SK-N-SH treated with all-trans-retinoic acid at 6 μM for 48 hours (cell line): ENCODE measurements around the gene ASTN2.

Experiments
- CSRNP3 ChIP-seq: fragments of 250-450 bp; sonication (Bioruptor Pico); IDR thresholded peaks from 2 replicates; pipeline ENCODE4 v1.5.1; 2021; ENCODE audit warnings: mild to moderate bottlenecking, moderate library complexity
- OSR1 ChIP-seq: fragments of 250-450 bp; sonication (Bioruptor Pico); IDR thresholded peaks from 2 replicates; pipeline ENCODE4 v1.8.0; 2022; ENCODE audit warnings: moderate library complexity, mild to moderate bottlenecking, inconsistent platforms
- RARB ChIP-seq: fragments of 250-450 bp; sonication (Bioruptor Pico); IDR thresholded peaks from 2 replicates; pipeline ENCODE4 v1.8.0; 2021; ENCODE audit warnings: mild to moderate bottlenecking, moderate library complexity
- ZNF70 ChIP-seq: fragments of 450-650 bp; formaldehyde crosslinking; IDR thresholded peaks from 2 replicates; pipeline ENCODE4 v1.5.0; 2020; ENCODE audit warnings: mild to moderate bottlenecking, moderate library complexity
- TF ChIP-seq, protein P1 (sequence below): fragments of 250-450 bp; sonication (Bioruptor Pico); IDR thresholded peaks from 2 replicates; pipeline ENCODE4 v1.5.1; 2020; ENCODE audit warnings: low read depth, mild to moderate bottlenecking, moderate library complexity
- TF ChIP-seq, protein P2 (sequence below): fragments of 250-450 bp; sonication (Bioruptor Pico); IDR thresholded peaks from 2 replicates; pipeline ENCODE4 v1.8.0; 2020; ENCODE audit warnings: mild to moderate bottlenecking, moderate library complexity, borderline replicate concordance

DNA sequence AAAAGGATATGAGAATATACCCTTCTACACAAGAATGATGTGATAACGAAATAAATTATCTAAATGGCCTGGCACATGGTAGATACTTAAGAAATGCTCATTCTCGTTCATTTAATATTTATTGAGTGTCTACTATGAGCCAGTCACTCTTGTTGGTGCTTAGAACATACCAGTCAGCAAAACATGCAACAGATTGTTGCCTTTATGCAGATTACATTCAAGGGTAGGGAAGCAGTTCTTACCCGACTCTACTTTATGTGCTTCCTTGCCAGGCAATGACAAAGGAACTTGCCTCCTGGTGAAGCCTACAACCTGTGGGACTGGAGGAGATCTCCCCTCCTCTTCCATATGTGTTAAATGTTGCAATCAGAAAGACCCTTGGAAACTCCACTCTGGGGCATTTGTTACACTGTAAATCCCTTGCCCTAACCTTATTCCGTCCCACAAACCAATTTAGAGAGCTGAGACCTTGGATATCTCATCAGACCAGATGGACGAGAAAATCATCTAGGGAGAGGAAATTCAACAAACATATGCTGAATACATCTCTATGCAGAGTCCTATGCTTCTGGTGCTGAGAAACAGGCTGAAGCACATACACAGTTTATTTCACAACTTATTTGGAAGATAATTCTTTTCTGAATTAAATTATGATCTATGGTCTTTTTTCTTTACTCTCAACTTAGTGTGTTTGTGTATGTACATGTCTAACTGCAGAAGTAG lies 855.9 kb downstream of the ASTN2 start:
- TF ChIP-seq RARB (CRISPR knock-in tag) (no peak), OSR1 (no peak), ZNF70 (CRISPR knock-in tag) (no peak), CSRNP3 (CRISPR knock-in tag) (no peak)
- TF ChIP-seq, protein P1, sequence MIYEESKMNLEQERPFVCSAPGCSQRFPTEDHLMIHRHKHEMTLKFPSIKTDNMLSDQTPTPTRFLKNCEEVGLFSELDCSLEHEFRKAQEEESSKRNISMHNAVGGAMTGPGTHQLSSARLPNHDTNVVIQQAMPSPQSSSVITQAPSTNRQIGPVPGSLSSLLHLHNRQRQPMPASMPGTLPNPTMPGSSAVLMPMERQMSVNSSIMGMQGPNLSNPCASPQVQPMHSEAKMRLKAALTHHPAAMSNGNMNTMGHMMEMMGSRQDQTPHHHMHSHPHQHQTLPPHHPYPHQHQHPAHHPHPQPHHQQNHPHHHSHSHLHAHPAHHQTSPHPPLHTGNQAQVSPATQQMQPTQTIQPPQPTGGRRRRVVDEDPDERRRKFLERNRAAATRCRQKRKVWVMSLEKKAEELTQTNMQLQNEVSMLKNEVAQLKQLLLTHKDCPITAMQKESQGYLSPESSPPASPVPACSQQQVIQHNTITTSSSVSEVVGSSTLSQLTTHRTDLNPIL (CRISPR knock-in tag), result no peak
- TF ChIP-seq, protein P2, sequence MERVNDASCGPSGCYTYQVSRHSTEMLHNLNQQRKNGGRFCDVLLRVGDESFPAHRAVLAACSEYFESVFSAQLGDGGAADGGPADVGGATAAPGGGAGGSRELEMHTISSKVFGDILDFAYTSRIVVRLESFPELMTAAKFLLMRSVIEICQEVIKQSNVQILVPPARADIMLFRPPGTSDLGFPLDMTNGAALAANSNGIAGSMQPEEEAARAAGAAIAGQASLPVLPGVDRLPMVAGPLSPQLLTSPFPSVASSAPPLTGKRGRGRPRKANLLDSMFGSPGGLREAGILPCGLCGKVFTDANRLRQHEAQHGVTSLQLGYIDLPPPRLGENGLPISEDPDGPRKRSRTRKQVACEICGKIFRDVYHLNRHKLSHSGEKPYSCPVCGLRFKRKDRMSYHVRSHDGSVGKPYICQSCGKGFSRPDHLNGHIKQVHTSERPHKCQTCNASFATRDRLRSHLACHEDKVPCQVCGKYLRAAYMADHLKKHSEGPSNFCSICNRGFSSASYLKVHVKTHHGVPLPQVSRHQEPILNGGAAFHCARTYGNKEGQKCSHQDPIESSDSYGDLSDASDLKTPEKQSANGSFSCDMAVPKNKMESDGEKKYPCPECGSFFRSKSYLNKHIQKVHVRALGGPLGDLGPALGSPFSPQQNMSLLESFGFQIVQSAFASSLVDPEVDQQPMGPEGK (CRISPR knock-in tag), result no peak
